Caco-2 (cell line): ENCODE measurements around the gene CARS1. TPM values are rescaled to one million over a fixed set of nuclear protein-coding genes. Genes with fewer than 3 reads are reported as not detected.

Source experiments
- BruUV-seq: library from RNA; stranded (reverse); fragments of 400-500 nt; replicated peaks from 2 replicates; lab custom pipeline; 2021; lab: Mats Ljungman, UMichigan
- CTCF ChIA-PET: fragments of 300-600 bp; sonication (Branson Sonifier 250); formaldehyde crosslinking; loops from one replicate; lab custom pipeline; 2022; ENCODE audit warnings: antibody characterized with exemption; lab: Charles Lee
- POLR2A ChIA-PET: fragments of 300-600 bp; sonication (Branson Sonifier 250); formaldehyde crosslinking; loops from one replicate; lab custom pipeline; 2022; ENCODE audit warnings: antibody characterized with exemption; lab: Charles Lee
- DNase-seq, 2 experiments: peaks; one replicate each; pipeline versions ENCODE4 v3.0.0 to v3.0.0-alpha.2; 2020 to 2022
- H3K27me3 ChIP-seq: replicated peaks from 2 replicates; pipeline ENCODE4 v1.6.0; 2011; ENCODE audit warnings: low read length; ENCODE audit not compliant: control insufficient read depth, insufficient read depth
- H3K36me3 ChIP-seq: 2 replicates; pipeline ENCODE4 v1.5.1; 2011; ENCODE audit warnings: low read length; ENCODE audit not compliant: control insufficient read depth, insufficient read depth
- H3K4me1 ChIP-seq: fragments of 250-450 bp; sonication (Bioruptor Pico); 2 replicates; pipeline ENCODE4 v1.5.1; 2020; ENCODE audit warnings: mild to moderate bottlenecking
- H3K4me3 ChIP-seq: 2 replicates; pipeline ENCODE4 v1.5.1; 2011; ENCODE audit warnings: low read depth, mild to moderate bottlenecking, control low read depth, low read length
- H3K9me3 ChIP-seq: fragments of 250-450 bp; sonication (Bioruptor Pico); 2 replicates; pipeline ENCODE4 v1.5.1; 2020; ENCODE audit warnings: mild to moderate bottlenecking, moderate library complexity
- H3K27ac Mint-ChIP-seq: one replicate; pipeline ENCODE4 v1.8.0; 2022; ENCODE audit warnings: mixed read lengths; ENCODE audit not compliant: unreplicated experiment
- H3K27me3 Mint-ChIP-seq: one replicate; pipeline ENCODE4 v1.8.0; 2022; ENCODE audit warnings: mixed read lengths; ENCODE audit not compliant: insufficient read depth, unreplicated experiment
- H3K36me3 Mint-ChIP-seq: one replicate; pipeline ENCODE4 v1.8.0; 2022; ENCODE audit warnings: mild to moderate bottlenecking, mixed read lengths; ENCODE audit not compliant: insufficient read depth, unreplicated experiment
- H3K4me1 Mint-ChIP-seq: one replicate; pipeline ENCODE4 v1.8.0; 2022; ENCODE audit warnings: low read depth, mixed read lengths; ENCODE audit not compliant: unreplicated experiment
- H3K4me3 Mint-ChIP-seq: one replicate; pipeline ENCODE4 v1.8.0; 2022; ENCODE audit warnings: mild to moderate bottlenecking, moderate library complexity, mixed read lengths; ENCODE audit not compliant: unreplicated experiment
- H3K9me3 Mint-ChIP-seq: one replicate; pipeline ENCODE4 v1.8.0; 2022; ENCODE audit warnings: mixed read lengths; ENCODE audit not compliant: unreplicated experiment
- CTCF ChIP-seq, 2 experiments: fragments of 200-600 bp in 1 of 2; IDR thresholded peaks; 1 replicate in 1 of 2; 2 replicates in 1 of 2; pipeline versions ENCODE4 v1.5.1 to v1.8.0; 2011 to 2022; ENCODE audit warnings: antibody characterized with exemption in 1 of 2, control low read depth in 1 of 2, inconsistent platforms in 1 of 2, low read depth in 1 of 2, low read length in 1 of 2, mild to moderate bottlenecking in 1 of 2, moderate library complexity in 1 of 2; ENCODE audit not compliant: insufficient read depth in 1 of 2, severe bottlenecking in 1 of 2, unreplicated experiment in 1 of 2
- intact Hi-C: fragments of 100-400 bp; cut with micrococcal nuclease; formaldehyde crosslinking; loops from one replicate; pipeline ENCODE4 v1.10.0; 2022; ENCODE audit not compliant: unreplicated experiment
- total RNA-seq: library from RNA; stranded (reverse); gene quantifications from 2 replicates; pipeline ENCODE4 v1.2.3, GENCODE V29; 2022

Gene CARS1
- total RNA-seq, 1 experiment from 2014 or later: 121 TPM

DNA sequence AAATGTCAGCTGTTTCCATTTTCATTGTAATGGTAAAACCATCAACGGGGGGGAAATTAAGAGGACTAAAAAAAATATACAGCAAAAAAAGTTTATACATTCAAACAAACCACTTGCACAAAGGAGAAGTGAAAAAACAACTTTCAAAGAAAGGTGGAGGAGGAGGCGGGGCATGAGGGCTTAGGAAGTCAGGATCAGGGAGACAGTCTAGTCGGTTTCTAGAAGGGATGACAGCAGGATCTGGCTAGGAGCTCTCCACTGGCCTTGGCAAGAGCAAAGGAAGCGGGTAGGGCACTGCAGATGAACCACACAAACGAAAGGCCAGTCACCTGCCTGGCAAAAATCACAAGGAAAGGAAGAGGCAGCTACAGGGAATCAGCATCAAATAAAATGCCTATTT is 96.1 kb downstream of the CARS1 start:
- no peak overlapping the region for H3K4me3 Mint-ChIP-seq
- no peaks in the 10 kb centered on the region for H3K27me3 ChIP-seq
- no peak overlapping the region for H3K4me3 ChIP-seq
- H3K4me1 Mint-ChIP-seq: peaks cover 6% of the 10 kb centered on the region
- BruUV-seq: no TSS peak
- intact Hi-C loops: no loop called here
- DNase-seq: no peak
- H3K27ac Mint-ChIP-seq: no peak overlapping the region
- ChIA-PET POLR2A (no interaction called here), CTCF (no interaction called here)
- peaks cover 11% of the 10 kb centered on the region for H3K36me3 ChIP-seq
- no peaks in the 10 kb centered on the region for H3K27me3 Mint-ChIP-seq
- no peaks in the 10 kb centered on the region for H3K9me3 ChIP-seq
- peaks cover 96% of the 10 kb centered on the region for H3K36me3 Mint-ChIP-seq
- TF ChIP-seq CTCF (IDR thresholded peaks at IDR 0.05; ENCODE audit: insufficient read depth in 1 of 2, low read depth in 1 of 2, low read length in 1 of 2, severe bottlenecking in 1 of 2, unreplicated experiment in 1 of 2): no peak
- H3K9me3 Mint-ChIP-seq: no peaks in the 10 kb centered on the region
- no peaks in the 10 kb centered on the region for H3K4me1 ChIP-seq

- no peaks in the 10 kb centered on the region for H3K4me1 ChIP-seq
- Mint-ChIP-seq H3K36me3 (peaks cover 97% of the 10 kb centered on the region), H3K27ac (no peak overlapping the region), H3K27me3 (no peaks in the 10 kb centered on the region), H3K4me3 (no peak overlapping the region), H3K4me1 (peaks cover 7% of the 10 kb centered on the region), H3K9me3 (no peaks in the 10 kb centered on the region)
- no peak overlapping the region for H3K4me3 ChIP-seq
- H3K9me3 ChIP-seq: no peaks in the 10 kb centered on the region
- ChIA-PET CTCF (no interaction called here), POLR2A (interaction anchor here (0.7 kb wide), 1 partner anchor 899 kb away, joined by 5 read pairs; no protein-coding TSS in a partner anchor)
- intact Hi-C loops: no loop called here
- no peak for TF ChIP-seq CTCF (IDR thresholded peaks at IDR 0.05; ENCODE audit: insufficient read depth in 1 of 2, low read depth in 1 of 2, low read length in 1 of 2, severe bottlenecking in 1 of 2, unreplicated experiment in 1 of 2)
- H3K36me3 ChIP-seq: peaks cover 14% of the 10 kb centered on the region
- no peaks in the 10 kb centered on the region for H3K27me3 ChIP-seq
- no TSS peak for BruUV-seq
- DNase-seq: no peak
Measured at GRCh38 chr11:2960139-2960538, 97.1 kb downstream of the CARS1 start.

DNA sequence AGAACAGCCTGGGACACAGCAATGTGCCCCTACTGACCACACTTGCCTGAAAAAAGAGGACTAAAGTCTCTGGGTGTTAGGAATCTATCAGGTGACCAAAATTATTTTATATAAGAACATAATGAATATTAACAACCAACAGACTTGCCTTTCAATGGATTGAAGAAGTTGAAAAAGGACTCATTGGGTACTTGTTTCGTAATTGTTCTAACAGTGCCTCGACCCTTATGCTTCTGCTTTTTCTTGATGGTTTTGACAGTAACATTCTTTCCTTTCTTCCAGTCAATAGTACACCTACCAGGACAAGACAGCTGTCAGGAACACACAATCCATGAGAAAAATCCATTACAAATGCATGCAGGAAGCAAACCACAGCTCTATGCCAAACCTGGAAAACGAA is 99.0 kb downstream of the CARS1 start:
- H3K9me3 ChIP-seq: no peaks in the 10 kb centered on the region
- BruUV-seq: no TSS peak
- POLR2A ChIA-PET: no interaction called here
- peaks cover 7% of the 10 kb centered on the region for H3K4me1 Mint-ChIP-seq
- H3K27me3 Mint-ChIP-seq: no peaks in the 10 kb centered on the region
- peaks cover 15% of the 10 kb centered on the region for H3K36me3 ChIP-seq
- H3K27me3 ChIP-seq: no peaks in the 10 kb centered on the region
- H3K27ac Mint-ChIP-seq: no peak overlapping the region
- H3K4me1 ChIP-seq: no peaks in the 10 kb centered on the region
- TF ChIP-seq CTCF (IDR thresholded peaks at IDR 0.05; ENCODE audit: insufficient read depth in 1 of 2, low read depth in 1 of 2, low read length in 1 of 2, severe bottlenecking in 1 of 2, unreplicated experiment in 1 of 2): no peak
- peaks cover 98% of the 10 kb centered on the region for H3K36me3 Mint-ChIP-seq
- CTCF ChIA-PET: no interaction called here
- H3K4me3 ChIP-seq: no peak overlapping the region
- no peaks in the 10 kb centered on the region for H3K9me3 Mint-ChIP-seq
- intact Hi-C loops: no loop called here
- DNase-seq: no peak
- H3K4me3 Mint-ChIP-seq: no peak overlapping the region
